ENCODE data around the gene SGSM1. TPM values are rescaled to one million over a fixed set of nuclear protein-coding genes. Genes with fewer than 3 reads are reported as not detected.

The SGSM1 gene
- total and polyA plus RNA-seq, 8 donors = 2.0 to 5.3 (median 4.3) TPM

GRCh38 chr22:24961217-24961844 is 155.3 kb downstream of the SGSM1 start:
- intact Hi-C loops (cut with DNase I) = no loop called here
- no peak for TF ChIP-seq CTCF (IDR thresholded peaks at IDR 0.05)

GRCh38 chr22:24962094-24962493 is 156.1 kb downstream of the SGSM1 start:
- Histone ChIP-seq H3K4me3 (no peak overlapping the region), H3K4me1 (peaks cover 4 to 21% of the 10 kb centered on the region in 2 donors), H3K36me3 (no peaks in the 10 kb centered on the region), H3K27me3 (no peaks in the 10 kb centered on the region), H3K27ac (no peak overlapping the region), H3K9me3 (no peaks in the 10 kb centered on the region)
- ATAC-seq = no peak
- peak in 1 of 4 donors; percentile 43 for DNase-seq
- TF ChIP-seq CTCF (IDR thresholded peaks at IDR 0.05) = no peak
- intact Hi-C loops (cut with DNase I) = no loop called here

More at GRCh38 chr22:24961217-24961844, 155.3 kb downstream of the SGSM1 start:
- Histone ChIP-seq H3K27ac (no peak overlapping the region), H3K27me3 (no peaks in the 10 kb centered on the region), H3K4me3 (no peak overlapping the region), H3K4me1 (peaks cover 0 to 13% of the 10 kb centered on the region in 2 donors), H3K36me3 (no peaks in the 10 kb centered on the region), H3K9me3 (no peaks in the 10 kb centered on the region)
- no peak for DNase-seq
- no peak for ATAC-seq

- no peak for DNase-seq
- no peaks in the 10 kb centered on the region for H3K27me3 ChIP-seq
- H3K4me3 ChIP-seq = no peak overlapping the region
- TF ChIP-seq CTCF (IDR thresholded peaks at IDR 0.05) = no peak
- no peak overlapping the region for H3K27ac ChIP-seq
- ATAC-seq = no peak
- H3K4me1 ChIP-seq = peaks cover 4 to 21% of the 10 kb centered on the region in 2 donors
- no peaks in the 10 kb centered on the region for H3K36me3 ChIP-seq
- intact Hi-C loops (cut with DNase I) = no loop called here
- no peaks in the 10 kb centered on the region for H3K9me3 ChIP-seq
Observed at GRCh38 chr22:24962835-24963234, 156.8 kb downstream of the SGSM1 start.

- no peak overlapping the region for H3K4me3 ChIP-seq
- no peak for DNase-seq
- H3K36me3 ChIP-seq = no peaks in the 10 kb centered on the region
- H3K27ac ChIP-seq = peak overlapping the region in 1 of 2 donors; percentile 41
- no peak for TF ChIP-seq CTCF (IDR thresholded peaks at IDR 0.05)
- H3K27me3 ChIP-seq = no peaks in the 10 kb centered on the region
- intact Hi-C loops (cut with DNase I) = no loop called here
- no peak for ATAC-seq
- peaks cover 4 to 32% of the 10 kb centered on the region in 2 donors for H3K4me1 ChIP-seq
- no peaks in the 10 kb centered on the region for H3K9me3 ChIP-seq
Observed at GRCh38 chr22:24964441-24964840, 158.4 kb downstream of the SGSM1 start.

GRCh38 chr22:24965822-24966626 is 160.0 kb downstream of the SGSM1 start:
- Histone ChIP-seq H3K36me3 (no peaks in the 10 kb centered on the region), H3K27ac (peak overlapping the region; percentile 65 to 73), H3K4me3 (no peak overlapping the region), H3K9me3 (no peaks in the 10 kb centered on the region), H3K27me3 (no peaks in the 10 kb centered on the region), H3K4me1 (peaks cover 4 to 38% of the 10 kb centered on the region in 2 donors)
- peak in 2 of 4 donors; percentile 83 to 84 for DNase-seq
- peak; percentile 98 for ATAC-seq
- intact Hi-C loops (cut with DNase I) = no loop called here
- no peak for TF ChIP-seq CTCF (IDR thresholded peaks at IDR 0.05)
